ENCODE data around the gene CENATAC. TPM values are rescaled to one million over a fixed set of nuclear protein-coding genes. Genes with fewer than 3 reads are reported as not detected.
A peak's percentile ranks its signal among the peaks of the same experiment; 100 is the strongest.
"Not testable (repeated sequence)": the region's sequence is repeated elsewhere in the genome, so short reads cannot be mapped to it uniquely, and the experiment has no call there.

The CENATAC gene
- total RNA-seq, 1 donor: 37.6 TPM

DNA sequence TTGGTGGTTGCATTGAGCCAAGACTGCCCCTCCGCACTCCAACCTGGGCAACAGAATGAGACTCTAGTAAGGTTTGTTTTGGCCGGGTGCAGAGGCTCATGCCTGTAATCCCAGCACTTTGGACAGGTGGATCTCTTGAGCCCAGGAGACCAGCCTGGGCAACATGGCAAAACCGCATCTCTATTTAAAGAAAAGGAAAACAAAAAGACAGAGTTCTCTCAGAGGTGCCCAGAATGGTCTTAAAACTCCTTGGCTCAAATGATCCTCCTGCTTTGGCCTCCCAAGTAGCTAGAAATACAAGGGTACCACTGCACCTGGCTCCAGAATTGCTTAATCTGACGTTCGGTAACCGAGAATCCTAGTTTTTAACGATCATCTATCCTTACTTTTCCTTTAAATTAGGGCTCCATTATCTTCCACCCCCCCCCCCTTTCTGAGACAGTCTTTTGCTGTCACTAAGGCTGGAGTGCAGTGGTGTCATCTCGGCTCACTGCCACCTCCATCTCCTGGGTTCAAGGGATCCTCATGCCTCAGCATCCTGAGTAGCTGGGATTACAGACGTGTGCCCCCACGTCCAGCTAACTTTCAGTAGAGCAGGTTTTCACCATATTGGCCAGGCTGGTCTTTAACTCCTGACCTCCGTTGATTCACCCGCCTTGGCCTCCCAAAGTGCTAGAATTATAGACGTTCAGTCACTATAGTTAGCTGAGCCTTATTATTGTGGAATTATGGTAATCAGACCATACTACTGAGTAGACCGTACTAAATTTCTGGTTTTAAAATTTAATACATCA lies 18.5 kb downstream of the CENATAC start:
- Histone ChIP-seq H3K79me2 (ENCODE audit: insufficient read depth, low read length) (peaks cover 56% of the 10 kb centered on the region), H3K4me1 (ENCODE audit: insufficient read depth, low read length) (peaks cover 21% of the 10 kb centered on the region), H3K27me3 (ENCODE audit: insufficient read depth, low read length) (no peaks in the 10 kb centered on the region), H3K36me3 (ENCODE audit: insufficient read depth, low read length) (peaks cover 47% of the 10 kb centered on the region), H4K20me1 (ENCODE audit: insufficient read depth, low read length) (peaks cover 13% of the 10 kb centered on the region), H3K9me3 (ENCODE audit: low read depth, low read length) (no peaks in the 10 kb centered on the region), H3K27ac (ENCODE audit: low read depth, low read length) (peak overlapping the region; percentile 43), H2AFZ (ENCODE audit: low read length) (no peak overlapping the region), H3K4me2 (ENCODE audit: insufficient read depth, low read length) (peak overlapping the region; percentile 89), H3K4me3 (ENCODE audit: insufficient read depth, low read length) (peak overlapping the region; percentile 34)
- TF ChIP-seq, protein P1, sequence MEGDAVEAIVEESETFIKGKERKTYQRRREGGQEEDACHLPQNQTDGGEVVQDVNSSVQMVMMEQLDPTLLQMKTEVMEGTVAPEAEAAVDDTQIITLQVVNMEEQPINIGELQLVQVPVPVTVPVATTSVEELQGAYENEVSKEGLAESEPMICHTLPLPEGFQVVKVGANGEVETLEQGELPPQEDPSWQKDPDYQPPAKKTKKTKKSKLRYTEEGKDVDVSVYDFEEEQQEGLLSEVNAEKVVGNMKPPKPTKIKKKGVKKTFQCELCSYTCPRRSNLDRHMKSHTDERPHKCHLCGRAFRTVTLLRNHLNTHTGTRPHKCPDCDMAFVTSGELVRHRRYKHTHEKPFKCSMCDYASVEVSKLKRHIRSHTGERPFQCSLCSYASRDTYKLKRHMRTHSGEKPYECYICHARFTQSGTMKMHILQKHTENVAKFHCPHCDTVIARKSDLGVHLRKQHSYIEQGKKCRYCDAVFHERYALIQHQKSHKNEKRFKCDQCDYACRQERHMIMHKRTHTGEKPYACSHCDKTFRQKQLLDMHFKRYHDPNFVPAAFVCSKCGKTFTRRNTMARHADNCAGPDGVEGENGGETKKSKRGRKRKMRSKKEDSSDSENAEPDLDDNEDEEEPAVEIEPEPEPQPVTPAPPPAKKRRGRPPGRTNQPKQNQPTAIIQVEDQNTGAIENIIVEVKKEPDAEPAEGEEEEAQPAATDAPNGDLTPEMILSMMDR (IDR thresholded peaks at IDR 0.05; ENCODE audit: extremely low read depth, low read depth, low read length): no peak
- no peak for DNase-seq (ENCODE audit: insufficient read length, low spot score, missing footprints)

DNA sequence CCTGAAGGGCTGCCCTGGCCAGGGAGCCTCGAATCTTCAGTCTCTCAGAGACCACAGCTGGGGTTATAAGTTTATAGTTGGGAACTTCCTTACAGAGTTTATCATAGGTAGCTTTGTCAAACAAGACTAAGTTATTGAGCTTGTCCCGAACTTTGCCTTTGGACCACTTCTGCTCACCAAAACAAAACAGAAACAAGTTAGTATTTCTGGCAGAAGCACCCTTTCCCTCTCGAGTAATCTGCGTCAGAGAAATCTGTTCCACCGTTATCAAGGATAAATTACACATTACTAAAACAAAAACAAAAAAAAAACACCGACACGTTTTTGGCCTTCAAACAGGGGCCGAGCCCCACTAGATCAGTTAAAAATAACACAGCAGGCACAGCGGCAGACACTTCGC lies 19.4 kb downstream of the CENATAC start:
- H3K9me3 ChIP-seq (ENCODE audit: low read depth, low read length); H3K27me3 ChIP-seq (ENCODE audit: insufficient read depth, low read length); DNase-seq (ENCODE audit: insufficient read length, low spot score, missing footprints): not testable (repeated sequence)
- Histone ChIP-seq H3K79me2 (ENCODE audit: insufficient read depth, low read length) (peaks cover 64% of the 10 kb centered on the region), H4K20me1 (ENCODE audit: insufficient read depth, low read length) (peaks cover 13% of the 10 kb centered on the region), H3K4me1 (ENCODE audit: insufficient read depth, low read length) (peaks cover 21% of the 10 kb centered on the region), H3K36me3 (ENCODE audit: insufficient read depth, low read length) (peaks cover 52% of the 10 kb centered on the region), H2AFZ (ENCODE audit: low read length) (peak overlapping the region; percentile 99), H3K27ac (ENCODE audit: low read depth, low read length) (peak overlapping the region; percentile 87), H3K4me3 (ENCODE audit: insufficient read depth, low read length) (peak overlapping the region; percentile 99), H3K4me2 (ENCODE audit: insufficient read depth, low read length) (peak overlapping the region; percentile 89)

DNA sequence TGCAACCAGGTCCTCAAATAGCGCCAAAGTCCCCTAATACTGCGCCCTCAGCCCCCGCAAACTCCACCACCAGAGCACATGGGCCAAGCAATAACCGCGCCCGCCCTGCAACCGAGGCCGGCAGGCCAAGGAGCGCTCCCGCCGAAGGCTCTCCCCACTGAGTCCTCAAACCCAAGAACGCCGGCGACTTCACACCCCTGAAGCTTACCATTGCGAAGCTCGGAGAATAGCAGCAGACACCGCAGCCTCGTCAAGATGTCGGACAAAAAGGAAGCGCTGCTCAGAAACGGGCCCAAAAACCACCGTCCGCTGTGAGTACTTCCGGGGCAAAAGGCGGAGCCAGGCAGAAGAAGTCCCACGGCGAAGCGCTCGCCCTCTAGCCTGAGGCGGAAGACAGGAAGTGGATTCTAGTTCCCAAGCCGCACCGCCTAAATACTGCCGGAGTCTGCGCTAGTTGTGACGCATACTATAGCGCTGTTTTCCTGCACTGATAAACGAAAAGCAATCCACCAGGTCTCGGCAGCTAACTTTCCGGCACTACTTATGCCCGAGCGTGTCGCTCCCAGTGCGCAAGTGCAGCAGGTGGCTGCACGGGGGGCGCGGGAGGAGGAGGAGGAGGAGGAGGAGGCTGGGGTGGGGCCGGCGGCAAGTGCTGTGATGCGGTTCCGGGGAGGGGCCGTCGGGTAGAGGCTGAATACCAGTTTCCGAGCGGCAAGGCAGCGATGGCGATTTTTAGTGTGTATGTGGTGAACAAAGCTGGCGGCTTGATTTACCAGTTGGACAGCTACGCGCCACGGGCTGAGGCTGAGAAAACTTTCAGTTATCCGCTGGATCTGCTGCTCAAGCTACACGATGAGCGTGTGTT lies 20.4 kb downstream of the CENATAC start, which contains the start of the genes RPS25 and TRAPPC4:
Gene RPS25, minus strand, starts transcription at position 270 of the 865 bp plus-strand sequence. Its CDS starts 59 bp downstream, at position 211.
Gene TRAPPC4, plus strand, starts transcription at position 693 of the 865 bp plus-strand sequence. Its CDS starts 30 bp downstream, at position 723.
- Histone ChIP-seq H3K36me3 (ENCODE audit: insufficient read depth, low read length) (peaks cover 54% of the 10 kb centered on the region), H3K27me3 (ENCODE audit: insufficient read depth, low read length) (no peaks in the 10 kb centered on the region), H2AFZ (ENCODE audit: low read length) (peak within 1 kb of the TSS; percentile 99), H3K4me1 (ENCODE audit: insufficient read depth, low read length) (peaks cover 21% of the 10 kb centered on the region), H3K79me2 (ENCODE audit: insufficient read depth, low read length) (peaks cover 69% of the 10 kb centered on the region), H3K4me3 (ENCODE audit: insufficient read depth, low read length) (peak within 1 kb of the TSS; percentile 99), H3K9me3 (ENCODE audit: low read depth, low read length) (no peaks in the 10 kb centered on the region), H4K20me1 (ENCODE audit: insufficient read depth, low read length) (peaks cover 13% of the 10 kb centered on the region), H3K27ac (ENCODE audit: low read depth, low read length) (peak within 1 kb of the TSS; percentile 87), H3K4me2 (ENCODE audit: insufficient read depth, low read length) (peak within 1 kb of the TSS; percentile 89)
- DNase-seq (ENCODE audit: insufficient read length, low spot score, missing footprints): peak; percentile 95
- TF ChIP-seq, protein P1 (IDR thresholded peaks at IDR 0.05; ENCODE audit: extremely low read depth, low read depth, low read length): no peak

DNA sequence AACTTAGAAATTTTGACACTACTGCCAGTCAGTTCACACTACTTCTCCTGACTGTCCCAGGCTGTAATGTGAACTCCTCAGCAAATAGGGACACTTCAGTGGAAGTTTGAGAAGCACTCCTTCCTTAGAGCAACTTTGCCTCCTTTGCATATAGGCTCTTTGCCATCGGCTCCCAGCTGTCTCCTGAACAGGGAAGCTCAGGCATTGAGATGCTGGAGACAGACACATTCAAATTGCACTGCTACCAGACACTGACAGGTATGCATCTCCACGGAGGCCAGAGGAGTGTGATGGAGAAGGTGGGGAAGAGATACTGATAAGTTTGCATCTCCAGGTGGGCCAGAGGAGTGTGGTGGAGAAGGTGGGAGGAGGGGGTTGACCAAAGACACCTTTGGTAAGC lies 22.1 kb downstream of the CENATAC start:
- DNase-seq (ENCODE audit: insufficient read length, low spot score, missing footprints): no peak
- Histone ChIP-seq H3K27me3 (ENCODE audit: insufficient read depth, low read length) (no peaks in the 10 kb centered on the region), H3K4me3 (ENCODE audit: insufficient read depth, low read length) (peak overlapping the region; percentile 99), H3K27ac (ENCODE audit: low read depth, low read length) (no peak overlapping the region), H2AFZ (ENCODE audit: low read length) (no peak overlapping the region), H3K79me2 (ENCODE audit: insufficient read depth, low read length) (peaks cover 70% of the 10 kb centered on the region), H3K9me3 (ENCODE audit: low read depth, low read length) (no peaks in the 10 kb centered on the region), H3K4me1 (ENCODE audit: insufficient read depth, low read length) (peaks cover 21% of the 10 kb centered on the region), H3K4me2 (ENCODE audit: insufficient read depth, low read length) (peak overlapping the region; percentile 89), H4K20me1 (ENCODE audit: insufficient read depth, low read length) (peaks cover 17% of the 10 kb centered on the region), H3K36me3 (ENCODE audit: insufficient read depth, low read length) (peaks cover 51% of the 10 kb centered on the region)
- TF ChIP-seq, protein P1 (IDR thresholded peaks at IDR 0.05; ENCODE audit: extremely low read depth, low read depth, low read length): no peak
